HTR-8/SVneo (cell line): ENCODE data around the gene CCDC198.

Experiments used
- DNase-seq: peaks from one replicate; pipeline ENCODE4 v3.0.0; 2011; ENCODE audit warnings: low spot score, mixed read lengths; ENCODE audit not compliant: insufficient read length
- FAIRE-seq: peaks from 2 replicates; lab custom pipeline; 2011; peaks lifted over from hg19 to GRCh38; lab: Jason Lieb, UNC

The CCDC198 gene

GRCh38 chr14:57470909-57471308 lies 22.7 kb downstream of the CCDC198 start:
- no peak for DNase-seq

GRCh38 chr14:57464008-57464730 lies 29.5 kb downstream of the CCDC198 start:
- DNase-seq, result no peak
- FAIRE-seq, result peak; percentile 79

More at GRCh38 chr14:57470909-57471308, 22.7 kb downstream of the CCDC198 start:
- peak; percentile 86 for FAIRE-seq

- FAIRE-seq, result peak; percentile 89
- no peak for DNase-seq
These were observed 31.1 kb downstream of the CCDC198 start for GRCh38 chr14:57462551-57462950.

- FAIRE-seq, result peak; percentile 85
These were observed 31.8 kb downstream of the CCDC198 start for GRCh38 chr14:57461777-57462320.

GRCh38 chr14:57435923-57436322 lies 57.7 kb downstream of the CCDC198 start:
- no peak for FAIRE-seq

More at GRCh38 chr14:57461777-57462320, 31.8 kb downstream of the CCDC198 start:
- no peak for DNase-seq

GRCh38 chr14:57420986-57421385 lies 72.7 kb downstream of the CCDC198 start:
- DNase-seq (no peak), FAIRE-seq (no peak)

More at GRCh38 chr14:57435923-57436322, 57.7 kb downstream of the CCDC198 start:
- no peak for DNase-seq

GRCh38 chr14:57420033-57420432 lies 73.6 kb downstream of the CCDC198 start:
- DNase-seq (no peak), FAIRE-seq (no peak)
